HG03103 (cell line): ENCODE measurements around the gene APBA2.

Source experiments
- ATAC-seq: cut with Tn5 transposase; IDR thresholded peaks from one replicate; pipeline ENCODE4 v1.9.1; 2021; ENCODE audit warnings: low read depth; ENCODE audit not compliant: unreplicated experiment

Gene APBA2

GRCh38 chr15:29127506-29128430, 242.0 kb downstream of the APBA2 start:
- no peak for ATAC-seq

DNA sequence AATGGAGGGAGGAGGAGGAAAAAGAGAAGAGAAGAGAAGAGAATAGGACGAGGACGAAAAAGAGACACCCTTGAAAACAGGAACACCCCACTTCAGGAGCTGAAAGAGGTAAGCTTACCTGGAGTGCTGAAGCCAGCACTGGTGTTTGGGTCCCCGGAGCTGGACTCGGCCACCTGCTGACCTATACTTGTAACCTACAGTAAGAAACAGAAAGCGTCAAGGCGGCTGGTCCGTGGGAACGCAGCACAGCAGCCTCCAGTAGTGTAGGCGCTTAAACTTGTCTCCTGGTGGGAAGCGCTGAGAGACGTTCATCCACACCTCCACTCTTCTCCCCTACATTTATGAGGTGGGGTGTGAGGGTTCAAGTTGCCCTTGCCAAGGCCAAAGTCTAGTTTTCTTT, 242.9 kb downstream of the APBA2 start:
- ATAC-seq, result no peak

- no peak for ATAC-seq
Measured at GRCh38 chr15:29129221-29129620, 243.4 kb downstream of the APBA2 start.

DNA sequence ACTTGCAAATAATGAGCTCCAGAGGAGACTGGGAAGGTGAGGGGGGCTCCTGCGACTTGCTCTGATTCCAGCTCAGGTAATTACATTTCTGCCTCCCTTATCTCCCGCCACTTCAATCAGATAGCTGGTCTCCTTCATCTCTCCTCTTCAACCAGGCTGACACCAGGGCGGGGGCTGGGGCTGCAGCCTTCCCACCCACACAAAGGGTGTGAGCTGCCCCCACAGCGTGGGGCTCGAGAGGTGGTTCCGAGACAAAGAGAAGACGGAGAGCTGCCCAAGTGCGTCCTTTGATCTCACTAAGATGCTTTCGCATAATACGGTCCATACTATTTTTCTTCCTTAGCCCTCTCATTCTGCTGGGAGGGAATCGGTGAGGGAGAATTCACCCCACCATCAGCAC, 244.2 kb downstream of the APBA2 start:
- no peak for ATAC-seq

DNA sequence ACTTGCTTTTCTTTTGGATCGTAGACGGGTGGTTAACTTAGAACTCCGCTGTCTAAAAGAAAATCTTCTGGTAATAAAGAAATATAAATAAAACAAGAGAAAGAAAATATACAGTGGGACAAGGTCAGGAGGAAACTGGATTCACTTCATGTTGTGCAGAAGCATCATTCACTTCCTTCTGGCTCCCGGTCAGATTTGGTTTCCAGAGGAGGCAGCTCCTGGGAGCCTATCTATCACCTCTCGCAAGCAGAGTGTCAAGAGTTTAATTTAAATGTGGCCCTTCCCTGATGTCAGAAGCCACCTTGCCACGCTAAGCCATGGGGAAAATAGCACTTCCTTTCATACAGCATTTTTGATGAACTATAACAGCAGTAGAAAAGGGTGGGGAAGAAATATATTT, 244.7 kb downstream of the APBA2 start:
- ATAC-seq, result no peak

GRCh38 chr15:29130951-29131839, 245.4 kb downstream of the APBA2 start:
- ATAC-seq, result no peak

- no peak for ATAC-seq
Measured at GRCh38 chr15:29131840-29132420, 246.2 kb downstream of the APBA2 start.

DNA sequence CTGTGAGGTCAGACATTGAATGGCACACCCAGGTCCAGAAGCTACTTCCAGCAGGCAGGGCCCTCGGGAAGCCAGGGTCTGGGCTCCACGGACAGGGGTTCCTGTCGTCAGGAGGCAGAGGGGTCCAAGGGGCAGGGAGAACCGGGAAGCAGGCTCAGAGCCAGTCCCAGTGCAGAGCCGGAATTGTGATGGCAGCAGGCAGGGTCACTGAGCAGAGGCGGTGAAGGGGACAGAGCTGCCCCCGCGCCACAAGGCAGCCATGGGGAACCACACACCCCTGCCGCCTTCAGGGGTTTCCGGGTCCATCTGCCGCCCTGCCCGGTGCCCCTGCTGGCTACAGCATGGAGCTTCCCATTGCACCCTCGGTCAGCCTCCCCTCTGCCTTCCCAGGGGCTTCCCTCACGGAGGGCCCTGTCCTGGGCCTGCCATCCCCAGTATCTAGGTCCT, 247.0 kb downstream of the APBA2 start:
- no peak for ATAC-seq

GRCh38 chr15:29133321-29133720, 247.5 kb downstream of the APBA2 start:
- ATAC-seq, result no peak

DNA sequence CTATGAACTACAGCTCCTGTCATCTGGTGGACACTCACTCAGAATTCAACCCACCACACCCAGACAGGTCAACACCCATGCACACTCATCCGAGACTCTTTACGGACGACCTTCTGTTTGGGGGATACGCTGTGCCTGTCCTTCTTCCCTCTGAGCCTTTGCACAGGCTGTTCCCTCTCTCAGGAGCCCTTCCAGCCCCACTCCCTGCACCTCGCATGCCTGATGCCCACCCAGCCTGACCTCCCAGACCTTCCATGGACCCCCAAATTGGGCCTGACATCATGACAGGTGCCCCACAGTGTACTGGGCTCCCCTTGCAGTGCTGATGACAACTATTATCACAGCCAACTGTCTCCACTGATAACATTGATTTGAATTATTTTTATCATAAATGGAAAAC, 248.0 kb downstream of the APBA2 start:
- ATAC-seq, result no peak

DNA sequence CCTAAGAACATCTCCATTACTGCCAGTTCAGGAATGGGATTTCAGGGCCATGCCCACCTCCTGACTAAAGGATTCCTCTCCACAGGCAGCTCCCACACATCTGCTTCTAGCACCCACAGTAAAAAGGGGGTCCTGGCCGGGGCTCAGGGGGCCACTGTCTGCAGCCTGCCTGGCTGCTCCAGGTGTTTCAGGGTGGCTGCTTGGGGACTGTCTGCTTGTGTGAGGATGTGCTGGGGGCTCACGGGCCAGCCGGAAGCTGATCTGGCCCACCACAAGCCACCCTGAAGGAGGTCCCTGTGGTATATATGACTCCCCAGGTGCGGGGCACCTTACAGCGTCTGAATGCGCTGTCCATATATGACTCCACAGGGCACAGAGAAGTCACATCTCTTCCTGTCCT, 248.5 kb downstream of the APBA2 start:
- no peak for ATAC-seq

DNA sequence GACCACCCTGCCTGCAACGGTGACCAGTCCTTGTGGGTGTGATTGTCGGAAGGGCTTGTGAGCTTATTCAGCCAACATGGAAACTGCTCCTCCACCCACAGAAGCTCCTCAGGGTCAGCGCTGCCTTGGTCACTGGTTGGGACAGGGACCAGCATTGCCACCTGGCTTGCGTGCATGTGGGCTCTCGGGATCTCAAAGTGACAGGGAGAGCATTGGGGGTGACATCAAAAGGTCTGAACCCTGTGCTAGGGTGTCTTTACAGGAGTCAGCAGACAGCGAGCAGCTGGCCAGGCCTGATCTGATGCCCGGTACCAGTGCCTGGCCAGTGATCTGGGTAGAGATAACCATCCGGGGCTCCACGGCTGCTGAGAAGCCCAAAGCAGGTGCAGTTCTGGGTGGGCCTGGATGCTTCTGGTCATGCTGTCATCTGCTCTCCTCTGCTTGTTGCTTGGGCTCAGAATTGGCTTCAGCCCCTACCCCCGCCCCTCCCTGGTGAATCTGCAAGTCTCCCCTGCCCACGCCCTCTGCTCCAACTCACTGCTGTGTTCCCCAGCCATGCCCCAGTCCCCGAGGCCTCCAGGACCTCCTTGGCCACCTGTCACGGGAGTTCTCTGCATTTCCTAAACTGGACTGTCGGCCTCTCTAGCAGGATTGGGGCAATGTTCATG, 249.0 kb downstream of the APBA2 start:
- no peak for ATAC-seq

DNA sequence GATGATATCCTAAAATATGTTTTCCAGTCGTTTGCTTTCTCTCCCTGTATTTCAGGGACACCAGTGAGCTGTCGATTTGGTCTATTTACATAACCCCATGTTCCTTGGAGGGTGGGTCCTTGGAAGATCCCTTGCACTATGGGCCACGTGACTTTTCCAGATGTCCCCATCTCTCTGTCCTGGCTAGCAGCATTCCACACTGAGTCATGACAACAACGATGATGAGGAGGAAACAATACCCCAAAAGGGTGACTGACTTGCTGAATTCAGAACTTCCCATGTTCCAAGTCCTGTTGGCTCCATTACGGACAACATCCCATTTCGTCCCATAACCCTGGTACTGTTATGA, 249.5 kb downstream of the APBA2 start:
- ATAC-seq, result no peak

DNA sequence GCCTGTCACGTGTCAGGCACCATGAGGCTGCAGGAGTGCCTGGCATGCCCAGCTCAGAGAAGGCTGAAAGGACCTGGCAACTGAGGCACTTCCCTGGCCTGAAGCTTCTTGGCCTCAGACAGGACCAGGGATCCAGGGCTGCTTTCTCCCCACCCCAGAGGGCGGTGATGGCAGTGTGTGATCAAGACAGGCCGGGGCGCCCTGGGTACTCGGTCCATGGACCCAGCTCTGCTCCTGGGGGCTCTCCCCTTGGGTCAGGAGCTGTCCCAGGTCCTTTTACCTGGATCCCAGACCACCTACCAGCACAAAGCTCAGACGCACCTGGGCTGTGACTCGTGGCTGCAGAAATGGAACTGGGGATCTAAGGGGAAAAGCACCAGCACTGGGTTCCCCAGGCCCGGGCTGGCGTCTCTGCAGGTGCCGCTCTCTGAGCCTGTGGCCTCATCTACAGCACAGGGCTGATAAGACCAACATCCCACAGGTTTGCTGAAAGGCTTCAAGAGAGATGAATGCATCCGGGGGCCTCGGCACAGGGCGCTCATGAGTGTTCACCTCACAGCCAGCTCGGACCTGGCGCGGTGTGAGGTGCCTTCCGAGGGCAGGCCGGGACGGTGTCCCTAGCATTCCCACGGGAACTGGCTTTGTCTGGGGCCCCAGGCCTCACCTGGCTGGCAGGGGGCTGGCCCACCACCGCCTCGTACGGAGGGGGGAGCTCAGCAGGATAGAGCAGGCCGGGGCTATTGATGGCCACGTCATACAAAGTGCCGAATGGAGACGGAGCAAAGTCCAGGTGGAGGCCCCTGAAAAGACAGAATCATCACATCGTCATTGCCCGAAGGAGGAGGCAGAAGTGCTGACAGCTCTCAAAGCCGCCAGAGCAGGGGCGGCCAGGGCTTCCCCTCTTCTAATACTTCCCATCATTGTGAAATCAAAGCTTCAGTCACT, 250.2 kb downstream of the APBA2 start:
- no peak for ATAC-seq

DNA sequence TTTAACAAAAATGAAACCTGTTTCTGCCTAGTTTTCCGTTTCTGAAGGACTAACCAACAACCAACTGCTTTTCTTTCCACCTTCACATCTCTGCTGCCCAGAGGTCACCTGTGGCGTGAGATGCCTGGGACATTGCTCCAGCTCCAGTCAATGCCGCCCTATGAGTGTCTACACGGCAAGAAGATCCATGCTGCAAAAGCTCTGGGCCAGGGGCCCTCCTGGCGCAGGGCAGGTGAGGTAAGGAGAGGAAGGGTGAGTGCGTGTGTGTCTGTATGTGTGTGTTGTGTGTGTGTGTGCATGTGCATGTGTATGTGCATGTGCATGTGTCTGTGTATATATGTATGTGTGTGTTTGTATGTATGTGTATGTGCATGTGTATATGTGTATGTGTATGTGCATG, 252.5 kb downstream of the APBA2 start:
- no peak for ATAC-seq

DNA sequence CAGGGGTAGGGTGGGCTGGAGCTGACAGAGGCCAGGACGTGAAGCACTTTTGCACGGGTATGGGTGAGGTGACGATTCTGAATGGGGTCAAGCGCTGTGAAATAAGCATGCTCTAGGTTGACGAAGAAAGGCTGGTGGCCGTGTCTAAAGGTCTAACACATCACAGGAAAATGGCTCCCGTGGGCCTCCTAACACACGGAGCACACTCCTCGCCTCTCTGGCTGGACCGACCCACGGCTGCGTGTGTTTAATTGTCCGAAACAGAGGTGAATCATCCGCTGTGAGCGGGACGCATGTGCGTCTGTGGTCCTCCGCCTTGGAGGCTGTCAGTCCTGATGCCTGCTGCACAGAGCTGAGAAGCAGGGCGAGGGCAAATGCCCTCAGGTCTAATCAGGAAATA, 253.3 kb downstream of the APBA2 start:
- no peak for ATAC-seq

DNA sequence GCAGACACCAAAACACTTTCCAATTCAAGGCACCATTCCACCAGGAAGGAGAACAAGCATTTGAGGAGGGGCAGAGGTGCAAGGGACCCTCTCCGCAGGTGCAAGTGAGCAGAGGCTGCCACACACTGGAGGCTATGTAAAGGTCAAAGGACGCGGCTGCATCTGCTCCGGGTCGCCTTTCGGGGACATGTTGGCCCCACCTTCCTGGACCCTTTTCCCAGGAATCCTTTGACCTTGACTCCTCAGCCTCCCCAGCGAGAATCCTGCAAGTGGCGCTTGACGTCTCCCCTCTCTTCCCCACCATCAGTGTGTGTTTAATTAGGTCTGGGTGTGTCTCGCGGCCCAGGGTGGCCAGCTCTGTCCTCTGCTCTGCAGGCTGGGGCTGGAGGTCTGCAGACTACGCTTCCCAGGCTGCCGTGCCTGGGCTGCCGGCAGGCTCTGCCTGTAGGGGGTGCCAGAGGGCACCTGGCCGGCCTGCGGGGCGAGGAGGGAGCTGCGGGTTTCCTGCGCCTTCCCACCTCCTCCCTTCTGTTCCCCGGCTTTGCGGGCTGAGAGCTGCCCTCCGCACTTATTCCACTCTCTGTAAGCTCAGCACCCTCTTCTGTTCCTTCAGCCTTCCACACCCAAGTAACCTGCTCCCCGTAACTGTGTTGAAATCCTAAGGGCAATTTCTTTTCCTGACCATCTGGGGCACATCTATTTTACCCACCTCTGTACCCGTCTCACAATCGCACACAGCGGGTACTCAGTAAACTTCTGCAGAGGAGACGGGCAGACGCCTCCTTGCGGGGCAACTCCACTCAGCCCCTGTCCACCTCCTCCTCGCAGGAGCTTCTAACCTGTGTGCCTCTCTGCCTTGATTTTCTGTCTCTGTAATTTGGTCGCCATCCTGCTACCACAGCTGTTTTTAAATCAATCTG, 254.0 kb downstream of the APBA2 start:
- ATAC-seq, result no peak

DNA sequence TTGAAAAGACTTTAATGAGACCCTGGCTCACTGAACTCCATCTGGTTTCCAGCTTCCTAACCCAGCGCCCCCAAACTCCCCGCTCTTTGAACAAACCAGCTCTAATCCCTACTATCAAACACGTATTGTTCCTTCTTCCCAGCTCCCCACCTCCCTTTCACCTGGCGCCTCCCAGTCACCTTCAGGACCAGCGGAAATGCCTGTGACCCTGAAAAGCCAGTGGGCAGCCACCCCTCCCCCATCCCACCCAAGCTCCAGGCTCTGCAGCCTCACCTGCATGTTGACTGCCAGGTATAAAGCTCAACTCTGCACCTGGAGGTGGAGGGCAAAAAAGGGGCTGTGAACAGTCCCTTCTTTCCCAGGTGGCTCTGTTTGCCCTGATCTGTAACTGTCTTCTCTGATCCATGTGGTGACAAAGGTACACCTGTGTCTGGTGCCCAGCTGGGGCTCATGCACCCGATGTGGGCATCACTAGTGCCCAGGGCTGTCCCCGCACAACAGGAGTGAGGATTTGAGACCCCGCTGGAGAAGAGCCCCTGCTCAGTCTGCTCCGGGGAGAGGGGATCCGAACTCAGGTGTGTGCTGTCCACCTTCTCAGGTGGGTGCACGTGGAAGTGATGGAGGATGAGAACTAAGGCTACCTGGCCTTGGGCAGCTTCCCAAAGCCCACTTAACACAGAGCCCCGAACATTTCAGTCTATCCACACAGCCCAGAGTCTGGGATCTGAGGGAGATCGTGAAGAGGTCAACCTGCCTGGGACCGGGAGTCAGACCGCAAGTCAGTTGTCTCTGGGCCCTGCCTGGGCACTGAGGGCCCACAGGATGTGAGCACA, 254.9 kb downstream of the APBA2 start:
- ATAC-seq, result no peak
